ENCODE data around the gene BEGAIN. TPM values are rescaled to one million over a fixed set of nuclear protein-coding genes. Genes with fewer than 3 reads are reported as not detected.
A peak's percentile ranks its signal among the peaks of the same experiment; 100 is the strongest.

Gene BEGAIN
- total and polyA plus RNA-seq, 2 donors from 2014 or later, result 0.52 to 1.4 TPM

DNA sequence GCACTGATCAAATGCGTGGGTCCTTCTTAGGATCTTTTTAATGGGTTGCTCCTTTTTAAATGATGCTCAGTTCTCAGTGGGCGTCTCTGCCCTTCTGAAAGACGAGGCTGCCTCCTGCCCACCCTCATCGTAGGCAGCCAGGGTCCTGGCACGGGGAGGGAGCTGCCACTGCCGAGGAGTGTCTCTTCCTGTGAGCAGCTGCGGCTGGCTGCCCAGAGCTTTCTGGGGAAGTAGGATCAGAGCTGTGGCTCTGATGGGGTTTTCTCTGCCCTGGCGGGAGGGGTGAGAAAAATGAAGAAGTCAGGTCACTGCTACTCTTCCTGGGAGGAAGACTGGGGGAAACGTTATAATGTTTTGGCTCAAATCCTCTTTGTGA lies 31.1 kb upstream of the BEGAIN start:
- peak in 1 of 5 donors; percentile 15 for DNase-seq

DNA sequence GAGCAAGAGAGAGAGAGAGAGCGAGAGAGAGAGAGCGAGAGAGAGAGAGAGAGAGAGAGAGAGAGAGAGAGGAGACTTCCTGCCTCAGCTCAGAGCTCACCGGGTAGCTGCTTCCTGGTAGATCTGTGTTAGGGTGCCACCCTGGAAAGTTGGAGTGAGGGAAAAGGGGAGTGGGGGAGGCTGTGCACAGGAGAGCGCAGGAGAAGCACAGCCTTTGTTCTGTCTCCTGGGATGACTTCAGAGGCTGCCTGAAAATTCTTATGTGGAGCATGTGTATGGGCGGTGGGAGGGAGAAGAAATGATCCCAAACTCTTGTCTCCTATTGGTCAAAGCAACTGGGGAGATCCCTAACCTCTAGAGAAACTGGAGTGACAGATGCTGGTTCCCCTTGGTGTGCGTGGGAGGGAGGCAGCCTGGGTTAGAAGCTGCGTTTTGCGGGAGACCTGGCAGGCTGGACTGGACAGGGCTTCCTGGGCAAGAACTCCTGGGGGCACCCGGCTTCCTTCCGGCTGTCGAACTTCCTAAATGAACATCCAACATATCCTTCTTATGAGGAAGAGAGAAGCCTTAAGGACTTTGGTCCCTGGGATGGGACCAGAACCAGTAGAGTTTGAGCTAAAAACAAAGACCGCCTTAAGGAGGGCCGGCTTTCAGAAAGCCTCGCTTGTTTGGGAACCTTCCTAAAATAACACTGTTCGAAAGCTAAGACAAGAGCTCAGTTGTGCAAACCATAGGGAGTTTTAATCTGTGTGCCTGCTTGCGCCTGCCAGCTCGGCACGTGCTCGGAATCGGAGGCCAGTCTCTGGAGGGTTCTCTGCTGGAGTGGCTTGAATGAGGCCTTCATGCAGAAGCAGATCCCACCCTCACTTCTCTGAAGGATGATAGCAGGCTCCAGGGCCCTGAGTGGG lies 30.4 kb upstream of the BEGAIN start:
- DNase-seq (peak in 3 of 5 donors; percentile 8 to 51 (median 49)), FAIRE-seq (no peak)
- peaks cover 0 to 2% (median 0%) of the 10 kb centered on the region in 3 donors for H3K9me3 ChIP-seq (ENCODE audit: control insufficient read depth in 2 of 3, insufficient read depth in 1 of 3, low read length in 3 of 3)
- H3K27me3 ChIP-seq (ENCODE audit: control insufficient read depth, insufficient read depth, low read length), result no peaks in the 10 kb centered on the region
- TF ChIP-seq, protein P1, sequence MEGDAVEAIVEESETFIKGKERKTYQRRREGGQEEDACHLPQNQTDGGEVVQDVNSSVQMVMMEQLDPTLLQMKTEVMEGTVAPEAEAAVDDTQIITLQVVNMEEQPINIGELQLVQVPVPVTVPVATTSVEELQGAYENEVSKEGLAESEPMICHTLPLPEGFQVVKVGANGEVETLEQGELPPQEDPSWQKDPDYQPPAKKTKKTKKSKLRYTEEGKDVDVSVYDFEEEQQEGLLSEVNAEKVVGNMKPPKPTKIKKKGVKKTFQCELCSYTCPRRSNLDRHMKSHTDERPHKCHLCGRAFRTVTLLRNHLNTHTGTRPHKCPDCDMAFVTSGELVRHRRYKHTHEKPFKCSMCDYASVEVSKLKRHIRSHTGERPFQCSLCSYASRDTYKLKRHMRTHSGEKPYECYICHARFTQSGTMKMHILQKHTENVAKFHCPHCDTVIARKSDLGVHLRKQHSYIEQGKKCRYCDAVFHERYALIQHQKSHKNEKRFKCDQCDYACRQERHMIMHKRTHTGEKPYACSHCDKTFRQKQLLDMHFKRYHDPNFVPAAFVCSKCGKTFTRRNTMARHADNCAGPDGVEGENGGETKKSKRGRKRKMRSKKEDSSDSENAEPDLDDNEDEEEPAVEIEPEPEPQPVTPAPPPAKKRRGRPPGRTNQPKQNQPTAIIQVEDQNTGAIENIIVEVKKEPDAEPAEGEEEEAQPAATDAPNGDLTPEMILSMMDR (IDR thresholded peaks at IDR 0.05; ENCODE audit: borderline replicate concordance, extremely low read depth, insufficient read depth), result peak; percentile 20
- peaks cover 0 to 8% (median 4%) of the 10 kb centered on the region in 3 donors for H3K4me1 ChIP-seq (ENCODE audit: control insufficient read depth in 2 of 3, insufficient read depth in 2 of 3, low read depth in 1 of 3, low read length in 3 of 3)
- intact Hi-C loops (cut with DNase I), result no loop called here
- H3K9ac ChIP-seq (ENCODE audit: low read length in 3 of 3), result no peak overlapping the region
- H3K36me3 ChIP-seq (ENCODE audit: control insufficient read depth in 2 of 3, insufficient read depth in 3 of 3, low read length in 3 of 3), result no peaks in the 10 kb centered on the region
- H3K27ac ChIP-seq (ENCODE audit: low read depth in 2 of 2, low read length in 2 of 2), result no peak overlapping the region
- H3K4me3 ChIP-seq (ENCODE audit: low read length in 3 of 3), result no peak overlapping the region

More for the DNA sequence above, 31.1 kb upstream of the BEGAIN start:
- Histone ChIP-seq H3K9ac (ENCODE audit: low read length in 3 of 3) (no peak overlapping the region), H3K9me3 (ENCODE audit: control insufficient read depth in 2 of 3, insufficient read depth in 1 of 3, low read length in 3 of 3) (peaks cover 0 to 2% (median 0%) of the 10 kb centered on the region in 3 donors), H3K27ac (ENCODE audit: low read depth in 2 of 2, low read length in 2 of 2) (no peak overlapping the region), H3K36me3 (ENCODE audit: control insufficient read depth in 2 of 3, insufficient read depth in 3 of 3, low read length in 3 of 3) (no peaks in the 10 kb centered on the region), H3K27me3 (ENCODE audit: control insufficient read depth, insufficient read depth, low read length) (no peaks in the 10 kb centered on the region), H3K4me3 (ENCODE audit: low read length in 3 of 3) (no peak overlapping the region), H3K4me1 (ENCODE audit: control insufficient read depth in 2 of 3, insufficient read depth in 2 of 3, low read depth in 1 of 3, low read length in 3 of 3) (peaks cover 0 to 8% (median 4%) of the 10 kb centered on the region in 3 donors)
- TF ChIP-seq, protein P1 (IDR thresholded peaks at IDR 0.05; ENCODE audit: borderline replicate concordance, extremely low read depth, insufficient read depth), result no peak
- FAIRE-seq, result no peak
- intact Hi-C loops (cut with DNase I), result no loop called here

DNA sequence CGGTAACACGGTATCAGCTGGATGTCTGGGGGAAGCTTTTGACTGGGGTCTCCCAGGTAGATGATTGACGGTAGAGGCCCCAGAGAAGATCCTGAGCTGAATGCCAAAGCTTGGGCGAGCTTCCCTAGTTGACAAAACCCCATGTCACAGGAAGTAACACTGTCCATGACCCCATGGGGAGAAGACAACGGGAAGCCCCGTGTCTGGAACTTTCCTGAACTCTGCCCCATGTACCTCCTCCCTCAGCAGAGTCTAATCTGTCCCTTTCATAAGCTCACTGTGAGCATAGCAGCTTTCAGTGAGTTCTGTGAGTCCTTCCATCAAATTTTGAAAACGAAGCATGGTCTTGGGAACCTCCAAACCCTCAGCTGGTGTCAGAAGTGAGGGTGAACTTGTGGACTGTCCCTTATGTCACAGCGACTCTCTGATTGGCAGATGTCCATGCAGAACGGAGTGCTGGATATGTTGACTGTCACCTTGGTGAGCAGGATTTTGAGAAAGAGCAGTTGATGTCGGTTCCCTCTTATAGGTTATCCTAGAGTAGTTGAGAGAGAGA lies 29.7 kb upstream of the BEGAIN start:
- peak overlapping the region in 1 of 2 donors; percentile 7 for H3K27ac ChIP-seq (ENCODE audit: low read depth in 2 of 2, low read length in 2 of 2)
- H3K27me3 ChIP-seq (ENCODE audit: control insufficient read depth, insufficient read depth, low read length), result no peaks in the 10 kb centered on the region
- DNase-seq, result peak in 1 of 5 donors; percentile 13
- intact Hi-C loops (cut with DNase I), result no loop called here
- TF ChIP-seq, protein P1 (IDR thresholded peaks at IDR 0.05; ENCODE audit: borderline replicate concordance, extremely low read depth, insufficient read depth), result no peak
- no peaks in the 10 kb centered on the region for H3K36me3 ChIP-seq (ENCODE audit: control insufficient read depth in 2 of 3, insufficient read depth in 3 of 3, low read length in 3 of 3)
- no peak overlapping the region for H3K9ac ChIP-seq (ENCODE audit: low read length in 3 of 3)
- no peak overlapping the region for H3K4me3 ChIP-seq (ENCODE audit: low read length in 3 of 3)
- H3K9me3 ChIP-seq (ENCODE audit: control insufficient read depth in 2 of 3, insufficient read depth in 1 of 3, low read length in 3 of 3), result peaks cover 0 to 2% (median 0%) of the 10 kb centered on the region in 3 donors
- FAIRE-seq, result no peak
- peaks cover 0 to 8% (median 4%) of the 10 kb centered on the region in 3 donors for H3K4me1 ChIP-seq (ENCODE audit: control insufficient read depth in 2 of 3, insufficient read depth in 2 of 3, low read depth in 1 of 3, low read length in 3 of 3)

All from kidney (tissue), 14 donors.